Peyer's patch (tissue), 4 donors: ENCODE measurements around the gene AKTIP.

Source experiments
- CTCF ChIP-seq, 6 experiments: fragments of 450-650 bp in 4 of 6; fragments of 200-600 bp in 2 of 6; sonication (generic) in 1 of 6; IDR thresholded peaks; one replicate each; pipeline ENCODE4 v1.5.1; 2017 to 2019; ENCODE audit warnings: antibody characterized with exemption in 6 of 6, mild to moderate bottlenecking in 3 of 6, moderate library complexity in 1 of 6
- POLR2A ChIP-seq, 2 donors: fragments of 450-650 bp; IDR thresholded peaks; one replicate each; pipeline ENCODE4 v1.5.1; 2017; ENCODE audit warnings: antibody characterized with exemption in 2 of 2, mild to moderate bottlenecking in 2 of 2, moderate library complexity in 2 of 2

DNA sequence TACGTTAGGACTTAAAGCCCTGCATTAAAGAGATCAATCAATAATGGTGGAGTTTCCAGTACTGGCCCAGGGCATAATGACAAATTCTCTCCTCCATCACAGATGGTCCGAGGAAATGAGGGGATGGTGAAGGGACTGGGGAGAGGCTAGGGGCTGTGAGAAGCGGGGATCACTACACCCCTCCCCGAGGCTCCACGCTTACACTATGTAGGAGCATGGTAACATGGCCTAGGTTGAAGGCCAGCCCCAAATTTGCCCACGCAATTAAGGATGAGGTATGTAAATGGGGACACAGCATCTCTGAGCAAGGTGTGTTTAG is 8.0 kb upstream of the AKTIP start:
- TF ChIP-seq CTCF (IDR thresholded peaks at IDR 0.05) (no peak), POLR2A (IDR thresholded peaks at IDR 0.05) (no peak)
